ENCODE data around the gene WHRN. TPM values are rescaled to one million over a fixed set of nuclear protein-coding genes. Genes with fewer than 3 reads are reported as not detected.

The WHRN gene
- polyA plus RNA-seq, 10 donors = 1.9 to 6.3 (median 3.3) TPM

- DNase-seq = no peak
Measured at GRCh38 chr9:114450833-114451706, 54.2 kb downstream of the WHRN start.

- no peak for DNase-seq
Measured at GRCh38 chr9:114450181-114450580, 55.1 kb downstream of the WHRN start.

GRCh38 chr9:114449236-114449635, 56.0 kb downstream of the WHRN start:
- DNase-seq = no peak

- DNase-seq = no peak
Measured at GRCh38 chr9:114448706-114449105, 56.6 kb downstream of the WHRN start.

- no peak for DNase-seq
Measured at GRCh38 chr9:114446672-114447450, 58.4 kb downstream of the WHRN start.

- peak in 1 of 3 donors; percentile 24 for DNase-seq
Measured at GRCh38 chr9:114446036-114446435, 59.2 kb downstream of the WHRN start.

GRCh38 chr9:114445616-114446015, 59.7 kb downstream of the WHRN start:
- DNase-seq = no peak

- no peak for DNase-seq
Measured at GRCh38 chr9:114442022-114442421, 63.3 kb downstream of the WHRN start.

GRCh38 chr9:114437401-114437893, 67.8 kb downstream of the WHRN start:
- DNase-seq = no peak

GRCh38 chr9:114434878-114435311, 70.4 kb downstream of the WHRN start:
- DNase-seq = peak; percentile 14 to 53 (median 31)

- no peak for DNase-seq
Measured at GRCh38 chr9:114433720-114434255, 71.5 kb downstream of the WHRN start.

GRCh38 chr9:114433086-114433485, 72.2 kb downstream of the WHRN start:
- no peak for DNase-seq

GRCh38 chr9:114432323-114433067, 72.8 kb downstream of the WHRN start:
- no peak for DNase-seq

GRCh38 chr9:114431770-114432169, 73.5 kb downstream of the WHRN start:
- DNase-seq = no peak

GRCh38 chr9:114431003-114431402, 74.3 kb downstream of the WHRN start:
- DNase-seq = no peak

GRCh38 chr9:114430457-114430856, 74.8 kb downstream of the WHRN start:
- no peak for DNase-seq

- no peak for DNase-seq
Measured at GRCh38 chr9:114429488-114429887, 75.8 kb downstream of the WHRN start.

- DNase-seq = no peak
Measured at GRCh38 chr9:114428466-114428865, 76.8 kb downstream of the WHRN start.

- no peak for DNase-seq
Measured at GRCh38 chr9:114427644-114428043, 77.6 kb downstream of the WHRN start.

GRCh38 chr9:114426046-114426948, 79.0 kb downstream of the WHRN start:
- no peak for DNase-seq

GRCh38 chr9:114425126-114425525, 80.1 kb downstream of the WHRN start:
- DNase-seq = no peak

Data from muscle of back (tissue), 11 donors.